ENCODE measurements around the gene NOSTRIN. TPM values are rescaled to one million over a fixed set of nuclear protein-coding genes. Genes with fewer than 3 reads are reported as not detected.

Gene NOSTRIN
- polyA plus RNA-seq, 1 donor from 2014 or later: not detected

- Mint-ChIP-seq H3K36me3 (no peaks in the 10 kb centered on the region), H3K27me3 (peaks cover 9% of the 10 kb centered on the region), H3K4me3 (no peak overlapping the region), H3K4me1 (peaks cover 0 to 2% (median 0%) of the 10 kb centered on the region in 3 donors), H3K27ac (no peak overlapping the region), H3K9me3 (no peaks in the 10 kb centered on the region)
Observed at GRCh38 chr2:168903888-168904287, 101.5 kb downstream of the NOSTRIN start.

DNA sequence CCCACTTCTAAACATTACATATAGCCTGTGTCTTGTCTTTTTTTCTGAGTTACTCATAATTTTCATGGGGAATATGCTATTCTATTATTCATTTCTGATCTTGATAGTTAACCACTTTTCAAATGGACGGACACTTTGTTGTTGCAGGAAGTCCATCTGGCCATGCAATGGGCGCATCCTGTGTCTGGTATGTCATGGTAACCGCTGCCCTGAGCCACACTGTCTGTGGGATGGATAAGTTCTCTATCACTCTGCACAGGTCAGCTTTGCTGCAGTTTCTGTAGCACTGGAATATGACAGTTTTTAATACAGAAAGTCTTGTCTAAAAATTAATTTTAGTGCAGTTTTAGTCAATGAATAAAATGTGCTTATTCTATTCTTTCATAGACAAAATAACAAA, 101.9 kb downstream of the NOSTRIN start:
- no peak overlapping the region for H3K4me3 Mint-ChIP-seq
- H3K36me3 Mint-ChIP-seq: no peaks in the 10 kb centered on the region
- H3K9me3 Mint-ChIP-seq: no peaks in the 10 kb centered on the region
- H3K4me1 Mint-ChIP-seq: no peaks in the 10 kb centered on the region
- H3K27me3 Mint-ChIP-seq: peaks cover 9% of the 10 kb centered on the region
- no peak overlapping the region for H3K27ac Mint-ChIP-seq

- Mint-ChIP-seq H3K9me3 (no peaks in the 10 kb centered on the region), H3K27ac (no peak overlapping the region), H3K36me3 (no peaks in the 10 kb centered on the region), H3K4me3 (no peak overlapping the region), H3K27me3 (peaks cover 2% of the 10 kb centered on the region), H3K4me1 (peaks cover 0 to 2% (median 0%) of the 10 kb centered on the region in 3 donors)
Observed at GRCh38 chr2:168907940-168908662, 105.7 kb downstream of the NOSTRIN start.

- Mint-ChIP-seq H3K4me1 (peaks cover 0 to 4% (median 0%) of the 10 kb centered on the region in 3 donors), H3K27ac (no peak overlapping the region), H3K27me3 (peaks cover 2% of the 10 kb centered on the region), H3K9me3 (peaks cover 0 to under 1% (median 0%) of the 10 kb centered on the region in 3 donors), H3K4me3 (no peak overlapping the region), H3K36me3 (no peaks in the 10 kb centered on the region)
Observed at GRCh38 chr2:168910330-168910729, 107.9 kb downstream of the NOSTRIN start.

DNA sequence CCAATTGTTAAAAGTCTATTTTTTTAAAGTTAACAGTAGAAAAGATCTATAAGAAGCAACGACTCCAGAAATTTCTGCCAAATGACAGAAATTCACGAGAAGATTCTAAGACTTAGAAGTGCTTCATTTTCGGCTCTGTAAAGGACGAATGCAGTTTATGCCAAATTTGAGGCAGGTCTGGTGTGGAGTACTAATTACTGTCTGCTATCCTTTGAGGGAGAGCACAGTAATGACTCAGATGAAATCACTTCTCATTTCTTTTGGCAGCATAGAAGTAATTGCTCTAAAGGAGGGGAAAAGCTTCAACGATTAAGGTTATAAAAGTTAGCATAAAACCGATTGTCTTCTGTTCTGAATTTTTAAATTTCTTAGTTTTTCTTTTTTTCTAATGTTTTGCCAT, 110.0 kb downstream of the NOSTRIN start:
- Mint-ChIP-seq H3K27ac (no peak overlapping the region), H3K27me3 (peaks cover 3% of the 10 kb centered on the region)

GRCh38 chr2:168912901-168913369, 110.5 kb downstream of the NOSTRIN start:
- Mint-ChIP-seq H3K36me3 (no peaks in the 10 kb centered on the region), H3K27me3 (peaks cover 1% of the 10 kb centered on the region), H3K9me3 (peaks cover 0 to 9% (median 0%) of the 10 kb centered on the region in 3 donors), H3K4me3 (no peak overlapping the region), H3K4me1 (peaks cover 0 to 4% (median 0%) of the 10 kb centered on the region in 3 donors), H3K27ac (no peak overlapping the region)

More for the DNA sequence above, 110.0 kb downstream of the NOSTRIN start:
- peaks cover 0 to 4% (median 0%) of the 10 kb centered on the region in 3 donors for H3K4me1 Mint-ChIP-seq
- H3K4me3 Mint-ChIP-seq: no peak overlapping the region
- H3K36me3 Mint-ChIP-seq: no peaks in the 10 kb centered on the region
- H3K9me3 Mint-ChIP-seq: peaks cover 0 to 9% (median 0%) of the 10 kb centered on the region in 3 donors

GRCh38 chr2:168913495-168913894, 111.1 kb downstream of the NOSTRIN start:
- Mint-ChIP-seq H3K27me3 (peaks cover 1% of the 10 kb centered on the region), H3K36me3 (no peaks in the 10 kb centered on the region), H3K9me3 (peaks cover 0 to 9% (median 0%) of the 10 kb centered on the region in 3 donors), H3K4me3 (no peak overlapping the region), H3K4me1 (peaks cover 0 to 4% (median 0%) of the 10 kb centered on the region in 3 donors), H3K27ac (no peak overlapping the region)

Other genes with a start within 250 kb of the NOSTRIN start
- not detected for gene SPC25, start 87.8 kb downstream of the NOSTRIN start, polyA plus RNA-seq
- gene G6PC2, start 98.7 kb downstream of the NOSTRIN start, polyA plus RNA-seq: not detected
- gene ABCB11, start 228.7 kb downstream of the NOSTRIN start, polyA plus RNA-seq: not detected